ENCODE data around the gene AIFM2.
"Not testable (repeated sequence)": the region's sequence is repeated elsewhere in the genome, so short reads cannot be mapped to it uniquely, and the experiment has no call there.

Gene AIFM2

DNA sequence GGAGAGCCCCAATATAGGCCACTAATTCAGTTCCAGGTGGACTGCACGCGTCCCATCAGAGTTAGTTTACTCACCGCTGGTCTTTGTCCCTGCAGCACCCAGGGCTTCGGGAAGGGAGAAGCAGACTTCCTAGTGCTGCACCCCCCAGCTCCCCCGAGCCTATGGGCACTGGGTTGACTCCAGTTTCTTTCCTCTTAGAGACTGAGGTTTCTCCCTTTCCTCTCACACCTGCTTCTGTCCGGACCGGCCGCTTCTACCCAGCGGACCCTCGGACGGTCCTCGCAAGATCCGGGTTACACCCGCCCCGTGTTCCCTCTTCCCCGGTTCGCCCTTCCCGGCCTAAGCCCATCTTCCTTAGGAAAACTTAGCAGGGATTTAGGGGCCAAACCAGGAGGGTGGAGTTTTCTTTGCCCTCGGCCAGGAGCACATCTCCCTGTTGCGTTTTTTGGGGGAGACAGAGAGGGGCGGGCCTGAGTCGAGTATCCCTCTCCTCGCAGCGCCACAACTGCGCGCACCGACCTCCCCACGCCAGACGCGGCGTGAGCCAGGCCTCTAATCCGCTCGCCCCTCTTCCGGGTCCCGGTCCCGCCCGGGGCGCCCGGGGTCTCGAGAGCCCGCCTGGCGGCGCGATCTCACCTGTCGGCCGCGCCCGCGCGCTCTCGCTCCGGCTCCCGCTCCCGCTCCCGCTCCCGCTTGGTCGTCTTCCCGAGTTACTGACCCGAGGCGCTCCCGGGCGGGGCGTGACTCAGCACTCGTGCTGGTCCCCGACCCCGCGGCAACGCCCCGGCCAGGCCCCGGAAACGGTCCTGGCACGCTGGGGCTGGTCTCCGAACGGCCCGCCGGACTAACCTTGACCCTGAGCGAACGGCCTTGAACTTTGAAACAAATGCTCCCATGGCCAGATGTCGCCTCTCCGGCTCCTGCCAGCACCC, at the start of gene AIFM2:
TSS of gene AIFM2 (minus strand) at position 728 of the 932 bp plus-strand sequence. CDS start 8,741 bp downstream, outside the sequence.
- DNase-seq (ENCODE audit: low spot score) = peak; percentile 95

GRCh38 chr10:70179209-70179608, 46.6 kb upstream of the AIFM2 start:
- not testable (repeated sequence) for DNase-seq (ENCODE audit: low spot score)

DNA sequence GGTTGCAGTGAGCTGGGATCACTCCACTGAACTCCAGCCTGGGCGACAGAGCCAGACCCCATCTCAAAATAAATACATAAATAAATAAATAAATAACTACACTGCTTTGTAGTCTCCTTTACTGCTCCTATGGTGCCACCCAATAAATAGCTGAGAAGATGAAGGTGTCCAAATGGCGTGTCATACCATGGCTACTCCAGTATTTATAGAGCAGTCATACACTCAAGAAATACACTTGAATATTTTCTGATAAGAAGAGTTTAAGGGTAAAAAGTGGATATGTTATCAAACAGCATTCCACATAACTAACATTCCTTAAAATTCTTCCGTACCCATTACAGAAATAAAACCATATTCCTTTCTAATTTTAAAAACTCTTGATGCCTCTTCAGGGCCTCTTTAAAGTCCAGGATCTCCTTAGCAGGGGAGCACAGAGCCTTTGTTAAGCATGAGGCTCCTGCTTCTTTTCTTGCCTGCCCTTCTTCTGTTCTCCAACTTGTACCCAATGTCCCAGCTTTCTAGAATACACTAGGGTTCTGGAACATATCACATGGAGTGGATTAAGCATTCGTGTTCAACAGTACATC, 45.6 kb upstream of the AIFM2 start:
- DNase-seq (ENCODE audit: low spot score) = no peak

- DNase-seq (ENCODE audit: low spot score) = no peak
These were observed 43.8 kb upstream of the AIFM2 start for GRCh38 chr10:70176441-70176840.

DNA sequence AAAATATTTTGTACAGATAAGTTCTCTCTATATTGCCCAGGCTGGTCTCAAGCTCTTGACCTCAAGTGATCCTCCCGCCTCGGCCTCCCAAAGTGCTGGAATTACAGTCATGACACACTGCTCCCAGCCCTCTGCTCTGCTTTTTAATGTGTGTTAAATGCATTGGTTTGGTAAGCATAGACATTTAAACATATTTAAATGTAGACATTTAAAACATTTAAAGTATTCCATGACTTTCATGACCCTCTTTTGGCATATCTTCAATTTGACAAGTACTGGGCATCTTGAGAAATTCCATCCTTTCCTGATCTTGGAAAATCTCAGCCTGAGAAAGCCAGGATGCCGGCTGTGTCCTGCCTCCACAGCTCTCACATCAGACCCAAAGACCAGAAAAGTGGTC, 42.9 kb upstream of the AIFM2 start:
- DNase-seq (ENCODE audit: low spot score) = no peak

- no peak for DNase-seq (ENCODE audit: low spot score)
These were observed 41.6 kb upstream of the AIFM2 start for GRCh38 chr10:70174058-70174741.

GRCh38 chr10:70169649-70170364, 37.2 kb upstream of the AIFM2 start:
- DNase-seq (ENCODE audit: low spot score) = no peak

GRCh38 chr10:70169011-70169410, 36.4 kb upstream of the AIFM2 start:
- DNase-seq (ENCODE audit: low spot score) = peak; percentile 22

GRCh38 chr10:70167246-70167645, 34.6 kb upstream of the AIFM2 start:
- no peak for DNase-seq (ENCODE audit: low spot score)

- no peak for DNase-seq (ENCODE audit: low spot score)
These were observed 33.8 kb upstream of the AIFM2 start for GRCh38 chr10:70166394-70166793.

GRCh38 chr10:70164163-70164562, 31.5 kb upstream of the AIFM2 start:
- DNase-seq (ENCODE audit: low spot score) = no peak

- DNase-seq (ENCODE audit: low spot score) = no peak
These were observed 30.8 kb upstream of the AIFM2 start for GRCh38 chr10:70163448-70163847.

DNA sequence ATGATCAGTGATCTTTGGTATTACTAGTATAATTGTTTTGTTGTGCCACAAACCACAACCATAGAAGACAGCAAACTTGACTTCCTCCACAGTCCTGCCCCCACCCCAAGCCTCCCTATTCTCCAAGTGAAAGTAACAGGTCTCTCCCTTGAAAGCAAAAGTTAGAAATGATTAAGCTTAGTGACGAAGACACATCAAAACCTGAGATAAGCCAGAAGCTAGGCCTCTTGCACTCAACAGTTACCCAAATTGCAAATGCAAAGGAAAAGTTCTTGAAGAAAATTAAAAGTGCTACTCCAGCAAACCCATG, 30.2 kb upstream of the AIFM2 start:
- DNase-seq (ENCODE audit: low spot score) = no peak

DNA sequence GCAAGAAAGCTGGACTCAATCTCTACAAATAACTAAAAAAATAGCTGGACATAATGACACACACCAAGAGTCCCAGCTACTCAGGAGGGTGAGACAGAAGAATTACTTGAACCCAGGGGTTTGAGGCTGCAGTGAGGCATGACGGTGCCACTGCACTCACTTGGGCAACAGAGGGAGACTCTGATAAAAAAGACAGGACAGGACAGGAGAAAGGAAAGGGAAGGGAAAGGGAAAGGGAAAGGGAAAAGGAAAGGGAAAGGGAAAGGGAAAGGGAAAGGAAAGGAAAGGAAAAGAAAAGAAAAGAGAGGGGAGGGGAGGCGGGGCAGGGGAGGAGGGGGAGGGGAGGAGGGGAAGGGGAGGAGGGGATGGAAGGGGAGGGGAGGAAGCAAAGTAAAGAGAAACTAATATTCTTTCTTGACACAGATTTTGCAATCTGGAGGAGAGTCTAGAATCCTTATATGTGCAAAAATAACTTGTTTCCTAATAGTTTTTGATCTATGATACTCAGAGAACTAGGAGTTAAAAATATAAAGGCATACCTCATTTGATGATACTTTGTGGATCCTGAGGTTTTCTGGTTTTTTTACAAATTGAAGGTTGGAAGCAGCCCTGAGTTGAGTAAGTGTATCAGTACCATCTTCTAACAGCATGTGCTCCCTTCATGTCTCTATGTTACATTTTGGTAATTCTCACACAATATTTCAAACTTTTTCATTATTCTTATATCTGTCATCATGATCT, 29.7 kb upstream of the AIFM2 start:
- no peak for DNase-seq (ENCODE audit: low spot score)

GRCh38 chr10:70160798-70161197, 28.2 kb upstream of the AIFM2 start:
- no peak for DNase-seq (ENCODE audit: low spot score)

- DNase-seq (ENCODE audit: low spot score) = not testable (repeated sequence)
These were observed 26.7 kb upstream of the AIFM2 start for GRCh38 chr10:70159366-70159765.

- no peak for DNase-seq (ENCODE audit: low spot score)
These were observed 25.5 kb upstream of the AIFM2 start for GRCh38 chr10:70158113-70158512.

DNA sequence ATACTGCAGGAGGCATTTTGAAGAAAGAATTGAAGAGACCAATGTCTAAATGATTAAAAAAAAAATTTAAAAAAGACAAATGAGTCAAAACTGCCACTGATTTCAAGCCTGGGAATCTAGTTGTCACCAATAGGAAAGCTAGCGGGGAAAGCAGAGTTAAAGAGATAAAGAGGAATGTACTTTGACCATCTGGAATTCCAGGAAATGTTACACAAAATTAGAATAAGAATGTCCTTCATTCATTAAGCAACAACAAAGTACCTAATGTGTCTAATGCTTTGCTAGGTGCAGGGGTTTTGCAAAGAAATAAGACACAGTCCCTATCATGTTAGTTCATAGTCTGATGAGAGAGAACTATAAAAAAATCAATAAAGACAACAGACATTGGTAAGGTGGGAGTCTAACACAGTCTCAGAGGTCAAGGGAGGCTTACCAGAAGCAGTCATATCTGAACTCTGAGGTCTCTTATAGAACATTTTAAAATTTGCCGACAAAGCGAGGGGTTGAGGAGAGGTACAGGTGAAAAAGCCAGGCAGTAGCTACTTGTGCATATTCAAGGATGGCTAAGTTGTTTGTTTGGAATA, 22.7 kb upstream of the AIFM2 start:
- no peak for DNase-seq (ENCODE audit: low spot score)

DNA sequence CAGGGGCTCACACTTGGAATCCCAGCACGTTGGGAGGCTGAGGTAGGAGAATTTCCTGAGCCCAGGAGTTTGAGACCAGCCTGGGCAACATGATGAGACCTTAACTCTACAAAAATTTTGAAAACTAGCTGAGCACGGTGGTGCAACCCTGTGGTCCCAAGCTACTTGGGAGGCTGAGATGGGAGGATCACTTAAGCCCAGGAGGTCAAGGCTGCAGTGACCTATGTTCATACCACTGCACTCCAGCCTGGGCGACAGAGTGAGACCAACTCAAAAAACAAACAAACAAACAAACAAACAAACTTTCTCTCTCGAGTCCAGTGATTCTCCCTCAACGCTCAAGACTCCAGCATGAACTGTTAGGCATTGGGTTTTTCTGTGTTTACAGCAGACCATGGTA, 15.9 kb upstream of the AIFM2 start:
- DNase-seq (ENCODE audit: low spot score) = no peak

DNA sequence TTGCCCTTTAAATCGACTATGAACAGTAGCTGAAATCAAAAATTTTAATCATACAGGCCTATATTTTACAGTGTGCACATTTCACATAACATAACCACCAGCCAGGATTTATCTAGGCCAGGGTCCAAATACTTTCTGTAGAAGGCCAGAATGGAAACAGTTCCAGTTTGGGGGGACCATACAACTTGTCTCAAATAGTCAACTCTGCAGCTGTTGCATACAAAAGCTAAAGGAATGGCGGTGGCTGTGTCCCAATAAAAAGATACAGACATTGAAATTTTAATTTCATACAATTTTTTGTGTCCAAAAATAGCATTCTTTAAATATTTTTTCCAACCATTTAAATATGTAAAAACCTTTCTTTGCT, 14.6 kb upstream of the AIFM2 start:
- no peak for DNase-seq (ENCODE audit: low spot score)

GRCh38 chr10:70146489-70147258, 14.0 kb upstream of the AIFM2 start, which contains the start of gene TYSND1:
Gene TYSND1 (minus strand): TSS chr10:70146700. CDS start chr10:70146586, 114 bp downstream.
- DNase-seq (ENCODE audit: low spot score) = peak; percentile 98
